GM10248 (cell line): ENCODE data around the gene TYSND1.

Experiments used
- CTCF ChIA-PET: fragments of 300-600 bp; sonication (Branson Sonifier 250); formaldehyde crosslinking; extraction: SDS; loops from one replicate; lab custom pipeline; 2021; ENCODE audit warnings: antibody characterized with exemption; lab: Yijun Ruan, JAX
- POLR2A ChIA-PET: fragments of 350-650 bp; sonication (Branson Sonifier 250); formaldehyde crosslinking; extraction: SDS; loops from one replicate; lab custom pipeline; 2020; ENCODE audit warnings: antibody characterized with exemption; lab: Yijun Ruan, JAX
- DNase-seq: peaks from one replicate; pipeline ENCODE4 v3.0.0; 2012; ENCODE audit errors: extremely low spot score
- CTCF ChIP-seq: IDR thresholded peaks from 2 replicates; pipeline ENCODE4 v1.5.1; 2012; ENCODE audit warnings: mild to moderate bottlenecking, low read depth; ENCODE audit errors: extremely low read depth, missing control alignments, control extremely low read depth

The TYSND1 gene

GRCh38 chr10:70145666-70146488 lies 623 bp downstream of the TYSND1 start:
- DNase-seq: peak; percentile 79
- peak; percentile 78 for TF ChIP-seq CTCF
- ChIA-PET CTCF (interaction anchor here (0.6 to 5.4 kb wide), 32 partner anchors 8 to 268 kb away, joined by 3 to 77 read pairs (median 6); partner anchors contain the start of genes AIFM2, EIF4EBP2, PPA1 and SAR1A), POLR2A (interaction anchor here (0.7 to 1.8 kb wide), 11 partner anchors 10 to 259 kb away, joined by 3 to 15 read pairs (median 5); partner anchors contain the start of gene SAR1A)

DNA sequence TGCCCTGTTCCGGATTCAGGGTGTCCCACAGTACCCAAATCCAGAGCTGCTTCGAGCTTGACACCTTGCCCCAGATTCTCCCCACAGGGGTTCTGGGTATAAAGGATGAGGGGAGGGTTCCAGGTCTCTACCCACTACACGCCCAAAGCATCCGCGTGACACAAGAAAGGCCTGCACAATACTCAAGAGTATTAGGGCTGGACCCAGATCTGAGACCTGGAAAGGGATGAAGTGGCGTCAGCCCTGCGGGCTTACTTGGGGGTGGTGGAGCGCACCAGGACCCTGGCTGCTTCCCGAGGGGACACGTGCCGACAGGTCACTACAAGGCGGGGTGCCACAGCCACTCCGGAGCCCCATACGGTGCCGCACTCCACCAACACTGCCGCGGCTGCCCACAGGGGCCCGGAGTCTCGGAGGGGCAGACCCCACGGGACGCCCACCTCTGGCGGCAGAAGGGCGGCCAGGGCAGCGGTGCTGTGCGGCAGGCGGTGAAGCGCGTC lies 1.3 kb downstream of the TYSND1 start:
- ChIA-PET POLR2A (interaction anchor here (0.7 to 1.8 kb wide), 3 partner anchors 11 to 260 kb away, joined by 3 to 15 read pairs (median 9); partner anchors contain the start of gene SAR1A), CTCF (interaction anchor here (1.4 to 5.4 kb wide), 17 partner anchors 10 to 269 kb away, joined by 4 to 77 read pairs (median 14); partner anchors contain the start of genes AIFM2 and SAR1A)
- TF ChIP-seq CTCF: no peak
- DNase-seq: peak; percentile 18

DNA sequence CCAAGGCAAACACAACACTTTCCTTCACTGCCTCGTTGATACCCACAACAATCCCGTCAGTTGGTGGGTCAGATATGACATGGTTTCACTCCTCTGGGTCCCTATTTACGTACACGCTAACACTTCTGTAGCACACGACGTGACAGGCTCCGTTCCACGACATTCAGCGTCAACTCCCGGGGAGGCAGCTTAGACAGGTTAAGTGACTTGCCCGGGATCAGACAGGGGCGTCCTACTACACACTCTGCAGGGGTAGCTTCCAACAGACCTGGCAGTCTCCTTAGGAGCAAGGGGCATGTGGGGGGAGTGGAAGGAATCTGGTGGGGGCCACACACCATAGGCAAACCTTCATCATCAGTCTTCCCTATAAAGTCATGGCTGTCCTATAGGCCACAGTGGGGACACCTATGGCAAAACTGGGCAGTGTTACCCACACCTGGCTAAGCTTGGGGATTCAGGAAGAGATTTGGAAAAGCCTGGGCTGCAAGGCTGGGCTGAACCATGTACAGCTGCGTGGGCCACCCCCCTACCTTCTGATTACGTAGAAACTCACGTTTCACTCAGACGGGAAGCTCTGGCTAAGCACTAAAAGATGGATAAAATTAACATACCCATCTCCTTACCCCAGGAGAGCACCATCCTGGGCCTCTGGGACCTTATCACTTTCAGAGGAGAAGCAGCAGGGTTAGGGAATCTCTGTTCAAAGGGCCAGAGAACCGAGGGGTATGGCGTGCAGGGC lies 2.0 kb downstream of the TYSND1 start:
- no peak for DNase-seq
- ChIA-PET POLR2A (no interaction called here), CTCF (interaction anchor here (0.9 to 5.4 kb wide), 12 partner anchors 10 to 220 kb away, joined by 3 to 77 read pairs (median 19); partner anchors contain the start of gene AIFM2)
- no peak for TF ChIP-seq CTCF

GRCh38 chr10:70142555-70142954 lies 3.9 kb downstream of the TYSND1 start:
- POLR2A ChIA-PET: no interaction called here
- CTCF ChIA-PET: interaction anchor here (1.7 to 2.3 kb wide), 2 partner anchors 27 to 79 kb away, joined by 7 to 8 read pairs; no protein-coding TSS in a partner anchor
- peak; percentile 8 for DNase-seq
- TF ChIP-seq CTCF: no peak

- CTCF ChIA-PET: interaction anchor here (7.3 kb wide), 1 partner anchor 24 kb away, joined by 55 read pairs; no protein-coding TSS in a partner anchor
- POLR2A ChIA-PET: no interaction called here
These were observed 6.2 kb downstream of the TYSND1 start for GRCh38 chr10:70140297-70140696.

More at GRCh38 chr10:70140297-70140696, 6.2 kb downstream of the TYSND1 start:
- DNase-seq: no peak
- TF ChIP-seq CTCF: no peak
